GM12864 (cell line): ENCODE measurements around the gene SIGLEC10.
"Not testable (repeated sequence)": the region's sequence is repeated elsewhere in the genome, so short reads cannot be mapped to it uniquely, and the experiment has no call there.

Experiments used
- DNase-seq: peaks from one replicate; pipeline ENCODE4 v3.0.0-alpha.2; 2011; ENCODE audit warnings: low read depth
- H3K4me3 ChIP-seq: 2 replicates; pipeline ENCODE4 v1.5.1; 2011; ENCODE audit warnings: mild to moderate bottlenecking, low read depth, low read length, control low read depth
- CTCF ChIP-seq: IDR thresholded peaks from 2 replicates; pipeline ENCODE4 v1.5.1; 2011; ENCODE audit warnings: low read depth, mild to moderate bottlenecking, moderate library complexity, low read length, control low read depth, inconsistent platforms; ENCODE audit errors: missing control alignments

Gene SIGLEC10

GRCh38 chr19:51418707-51419106 is 1.3 kb upstream of the SIGLEC10 start:
- no peak overlapping the region for H3K4me3 ChIP-seq
- no peak for TF ChIP-seq CTCF
- DNase-seq: no peak

GRCh38 chr19:51417810-51418157 is 342 bp upstream of the SIGLEC10 start:
- no peak for DNase-seq
- no peak overlapping the region; the same call in 1 of the 2 replicates for H3K4me3 ChIP-seq
- TF ChIP-seq CTCF: no peak

- not testable (repeated sequence) for DNase-seq
- H3K4me3 ChIP-seq: peak overlapping the region; percentile 51
These were observed 1.0 kb downstream of the SIGLEC10 start for GRCh38 chr19:51416422-51416821.

GRCh38 chr19:51415187-51415586 is 2.3 kb downstream of the SIGLEC10 start:
- no peak for DNase-seq
- no peak overlapping the region for H3K4me3 ChIP-seq
- no peak for TF ChIP-seq CTCF

GRCh38 chr19:51410950-51411748 is 6.3 kb downstream of the SIGLEC10 start:
- H3K4me3 ChIP-seq: no peak overlapping the region
- DNase-seq: no peak
- TF ChIP-seq CTCF: no peak

- H3K4me3 ChIP-seq: no peak overlapping the region
- peak; percentile 79 for TF ChIP-seq CTCF
- DNase-seq: no peak
These were observed 9.8 kb downstream of the SIGLEC10 start for GRCh38 chr19:51407511-51408131.

GRCh38 chr19:51402117-51402516 is 15.3 kb downstream of the SIGLEC10 start:
- H3K4me3 ChIP-seq: no peak overlapping the region
- no peak for TF ChIP-seq CTCF
- no peak for DNase-seq

- DNase-seq, H3K4me3 ChIP-seq: not testable (repeated sequence)
These were observed 17.5 kb downstream of the SIGLEC10 start for GRCh38 chr19:51399936-51400335.
